CD4-positive, alpha-beta T cell treated with Interleukin-4 for 1 hour (primary cell): ENCODE measurements around the gene HTR5A.
"Not testable (repeated sequence)": the region's sequence is repeated elsewhere in the genome, so short reads cannot be mapped to it uniquely, and the experiment has no call there.

Source experiments
- DNase-seq, 2 donors: peaks; one replicate each; pipeline ENCODE4 v3.0.0-alpha.2; 2020 to 2022

The HTR5A gene

GRCh38 chr7:155069992-155070751 is at the start of gene HTR5A:
TSS of gene HTR5A (plus strand) at chr7:155070324. CDS start at chr7:155070900, 576 bp downstream.
- DNase-seq = peak; percentile 65 to 73

GRCh38 chr7:155020996-155021395 is 49.1 kb upstream of the HTR5A start:
- no peak for DNase-seq

GRCh38 chr7:155021699-155022145 is 48.4 kb upstream of the HTR5A start:
- DNase-seq = no peak

- DNase-seq = no peak
These were observed 42.2 kb upstream of the HTR5A start for GRCh38 chr7:155027879-155028278.

GRCh38 chr7:155032978-155033377 is 37.1 kb upstream of the HTR5A start:
- no peak for DNase-seq

GRCh38 chr7:155034495-155034894 is 35.6 kb upstream of the HTR5A start:
- DNase-seq = not testable (repeated sequence)

GRCh38 chr7:155038335-155038734 is 31.8 kb upstream of the HTR5A start:
- DNase-seq = no peak

GRCh38 chr7:155043756-155044155 is 26.4 kb upstream of the HTR5A start:
- DNase-seq = no peak

GRCh38 chr7:155048006-155048405 is 22.1 kb upstream of the HTR5A start:
- DNase-seq = no peak

GRCh38 chr7:155051355-155051754 is 18.8 kb upstream of the HTR5A start:
- no peak for DNase-seq

- no peak for DNase-seq
These were observed 17.1 kb upstream of the HTR5A start for GRCh38 chr7:155053002-155053401.

- DNase-seq = no peak
These were observed 15.4 kb upstream of the HTR5A start for GRCh38 chr7:155054761-155055160.

- DNase-seq = no peak
These were observed 13.0 kb upstream of the HTR5A start for GRCh38 chr7:155057076-155057475.

- DNase-seq = no peak
These were observed 11.2 kb upstream of the HTR5A start for GRCh38 chr7:155058896-155059295.

- no peak for DNase-seq
These were observed 10.4 kb upstream of the HTR5A start for GRCh38 chr7:155059703-155060102.

GRCh38 chr7:155062411-155062810 is 7.7 kb upstream of the HTR5A start:
- DNase-seq = no peak

- DNase-seq = no peak
These were observed 5.9 kb upstream of the HTR5A start for GRCh38 chr7:155064186-155064585.

- no peak for DNase-seq
These were observed 3.6 kb upstream of the HTR5A start for GRCh38 chr7:155066417-155066950.

GRCh38 chr7:155071121-155071651 is 1.1 kb downstream of the HTR5A start:
- no peak for DNase-seq

- DNase-seq = no peak
These were observed 1.9 kb downstream of the HTR5A start for GRCh38 chr7:155071916-155072571.

- no peak for DNase-seq
These were observed 3.8 kb downstream of the HTR5A start for GRCh38 chr7:155073922-155074321.

GRCh38 chr7:155084021-155084420 is 13.9 kb downstream of the HTR5A start:
- DNase-seq = no peak

- no peak for DNase-seq
These were observed 14.8 kb downstream of the HTR5A start for GRCh38 chr7:155084969-155085368.

- no peak for DNase-seq
These were observed 20.6 kb downstream of the HTR5A start for GRCh38 chr7:155090684-155091083.
